ENCODE results near the gene TTC21A. TPM values are rescaled to one million over a fixed set of nuclear protein-coding genes. Genes with fewer than 3 reads are reported as not detected.

TTC21A gene
- total RNA-seq, 1 experiment from 2014 or later, result 7.7 TPM

DNA sequence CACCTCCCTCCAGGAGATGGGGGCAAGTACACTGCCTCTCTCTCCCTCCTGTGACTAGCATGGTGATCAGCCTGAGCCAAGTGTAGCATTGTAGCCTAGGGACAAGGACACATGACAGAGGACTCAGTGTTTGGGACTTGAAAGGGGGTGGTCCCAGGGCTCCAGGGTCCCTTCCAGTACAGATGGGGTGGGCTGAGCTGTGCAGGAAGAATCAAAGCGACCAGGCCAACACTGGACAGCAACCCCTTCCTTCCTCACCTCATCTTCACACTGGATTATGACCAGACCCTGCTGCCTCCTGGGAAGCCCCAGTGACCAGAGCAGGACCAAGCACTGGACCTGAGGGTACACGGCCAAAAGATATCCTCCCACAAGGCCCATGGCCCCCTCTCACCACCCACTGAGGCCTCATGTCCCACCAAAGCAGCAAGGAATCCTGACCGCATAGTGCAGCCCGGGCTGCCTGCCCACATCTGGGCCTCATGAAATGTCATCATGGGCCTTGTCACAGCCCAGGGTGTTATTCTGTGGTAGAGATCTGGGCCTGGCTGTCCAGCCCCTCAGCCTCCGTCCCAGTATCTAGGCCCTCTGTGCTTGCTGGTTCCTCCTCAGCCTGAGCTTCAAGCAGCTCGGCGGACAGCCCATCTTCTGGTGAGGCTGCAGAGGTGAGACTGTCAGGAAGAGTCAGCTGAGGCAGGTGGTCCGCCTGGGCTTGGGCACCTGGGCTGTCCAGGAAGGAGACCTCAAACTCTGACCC is 9.6 kb upstream of the TTC21A start:
- in situ Hi-C loops (cut with HindIII; ENCODE audit: low pct_unique_long_range_greater_than_20kb, low sequenced_read_pairs), result no loop called here
- Histone ChIP-seq H3K4me1 (ENCODE audit: control insufficient read depth, insufficient read depth, low read length) (no peaks in the 10 kb centered on the region), H3K27me3 (ENCODE audit: control insufficient read depth, insufficient read depth, low read length) (no peaks in the 10 kb centered on the region), H3K9me3 (ENCODE audit: control insufficient read depth, insufficient read depth, low read depth, low read length) (no peaks in the 10 kb centered on the region), H3K4me3 (ENCODE audit: low read depth in 2 of 2, low read length in 2 of 2) (no peak overlapping the region), H3K36me3 (ENCODE audit: control insufficient read depth, insufficient read depth, low read length) (peaks cover 2% of the 10 kb centered on the region), H3K27ac (ENCODE audit: low read length) (no peak overlapping the region)
- CTCF ChIA-PET, result no interaction called here
- no TSS peak for BruUV-seq (replicated peaks)
- POLR2A ChIA-PET, result no interaction called here
- TF ChIP-seq, protein P1, sequence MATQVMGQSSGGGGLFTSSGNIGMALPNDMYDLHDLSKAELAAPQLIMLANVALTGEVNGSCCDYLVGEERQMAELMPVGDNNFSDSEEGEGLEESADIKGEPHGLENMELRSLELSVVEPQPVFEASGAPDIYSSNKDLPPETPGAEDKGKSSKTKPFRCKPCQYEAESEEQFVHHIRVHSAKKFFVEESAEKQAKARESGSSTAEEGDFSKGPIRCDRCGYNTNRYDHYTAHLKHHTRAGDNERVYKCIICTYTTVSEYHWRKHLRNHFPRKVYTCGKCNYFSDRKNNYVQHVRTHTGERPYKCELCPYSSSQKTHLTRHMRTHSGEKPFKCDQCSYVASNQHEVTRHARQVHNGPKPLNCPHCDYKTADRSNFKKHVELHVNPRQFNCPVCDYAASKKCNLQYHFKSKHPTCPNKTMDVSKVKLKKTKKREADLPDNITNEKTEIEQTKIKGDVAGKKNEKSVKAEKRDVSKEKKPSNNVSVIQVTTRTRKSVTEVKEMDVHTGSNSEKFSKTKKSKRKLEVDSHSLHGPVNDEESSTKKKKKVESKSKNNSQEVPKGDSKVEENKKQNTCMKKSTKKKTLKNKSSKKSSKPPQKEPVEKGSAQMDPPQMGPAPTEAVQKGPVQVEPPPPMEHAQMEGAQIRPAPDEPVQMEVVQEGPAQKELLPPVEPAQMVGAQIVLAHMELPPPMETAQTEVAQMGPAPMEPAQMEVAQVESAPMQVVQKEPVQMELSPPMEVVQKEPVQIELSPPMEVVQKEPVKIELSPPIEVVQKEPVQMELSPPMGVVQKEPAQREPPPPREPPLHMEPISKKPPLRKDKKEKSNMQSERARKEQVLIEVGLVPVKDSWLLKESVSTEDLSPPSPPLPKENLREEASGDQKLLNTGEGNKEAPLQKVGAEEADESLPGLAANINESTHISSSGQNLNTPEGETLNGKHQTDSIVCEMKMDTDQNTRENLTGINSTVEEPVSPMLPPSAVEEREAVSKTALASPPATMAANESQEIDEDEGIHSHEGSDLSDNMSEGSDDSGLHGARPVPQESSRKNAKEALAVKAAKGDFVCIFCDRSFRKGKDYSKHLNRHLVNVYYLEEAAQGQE (IDR thresholded peaks at IDR 0.05; ENCODE audit: insufficient read depth in 1 of 2, low read depth in 2 of 2, low read length in 1 of 2), result no peak
- TF ChIP-seq SIN3A (IDR thresholded peaks at IDR 0.05; ENCODE audit: borderline replicate concordance, insufficient read depth, low read depth, low read length) (no peak), POLR2AphosphoS5 (IDR thresholded peaks at IDR 0.05; ENCODE audit: low read depth, low read length) (no peak), TCF7L2 (IDR thresholded peaks at IDR 0.05; ENCODE audit: low read depth, low read length) (no peak)
- TF ChIP-seq, protein P2, sequence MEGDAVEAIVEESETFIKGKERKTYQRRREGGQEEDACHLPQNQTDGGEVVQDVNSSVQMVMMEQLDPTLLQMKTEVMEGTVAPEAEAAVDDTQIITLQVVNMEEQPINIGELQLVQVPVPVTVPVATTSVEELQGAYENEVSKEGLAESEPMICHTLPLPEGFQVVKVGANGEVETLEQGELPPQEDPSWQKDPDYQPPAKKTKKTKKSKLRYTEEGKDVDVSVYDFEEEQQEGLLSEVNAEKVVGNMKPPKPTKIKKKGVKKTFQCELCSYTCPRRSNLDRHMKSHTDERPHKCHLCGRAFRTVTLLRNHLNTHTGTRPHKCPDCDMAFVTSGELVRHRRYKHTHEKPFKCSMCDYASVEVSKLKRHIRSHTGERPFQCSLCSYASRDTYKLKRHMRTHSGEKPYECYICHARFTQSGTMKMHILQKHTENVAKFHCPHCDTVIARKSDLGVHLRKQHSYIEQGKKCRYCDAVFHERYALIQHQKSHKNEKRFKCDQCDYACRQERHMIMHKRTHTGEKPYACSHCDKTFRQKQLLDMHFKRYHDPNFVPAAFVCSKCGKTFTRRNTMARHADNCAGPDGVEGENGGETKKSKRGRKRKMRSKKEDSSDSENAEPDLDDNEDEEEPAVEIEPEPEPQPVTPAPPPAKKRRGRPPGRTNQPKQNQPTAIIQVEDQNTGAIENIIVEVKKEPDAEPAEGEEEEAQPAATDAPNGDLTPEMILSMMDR (IDR thresholded peaks at IDR 0.05), result no peak
- ATAC-seq (no peak), DNase-seq (ENCODE audit: low read depth, low spot score) (no peak)
- intact Hi-C loops (cut with micrococcal nuclease; ENCODE audit: unreplicated experiment), result no loop called here

DNA sequence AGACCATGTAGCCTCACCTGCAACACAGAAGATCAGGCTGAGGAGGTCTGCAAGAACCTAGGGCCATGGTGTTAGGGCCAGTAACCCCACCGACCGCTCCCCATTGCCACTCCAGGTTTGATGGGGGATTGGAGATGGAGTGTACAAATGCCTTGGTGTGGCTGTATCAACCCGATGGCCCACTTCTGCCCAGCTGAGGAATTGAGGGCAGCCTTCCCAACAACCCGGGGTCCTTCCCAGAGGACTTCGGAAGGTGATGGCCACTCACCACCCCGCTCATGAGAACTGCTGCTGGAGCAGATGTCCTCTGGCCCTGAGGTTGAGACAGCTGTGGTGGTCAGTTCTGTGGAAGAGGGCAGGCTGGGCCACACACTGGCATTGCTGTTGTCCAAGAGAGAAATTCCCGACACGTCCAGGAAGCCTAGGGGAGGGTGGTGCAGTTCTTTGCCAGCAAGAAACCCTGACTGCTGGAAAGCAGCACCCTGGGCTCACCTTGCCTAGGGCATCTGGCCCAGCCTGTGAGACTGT is 8.9 kb upstream of the TTC21A start:
- intact Hi-C loops (cut with micrococcal nuclease; ENCODE audit: unreplicated experiment) (no loop called here), in situ Hi-C loops (cut with HindIII; ENCODE audit: low pct_unique_long_range_greater_than_20kb, low sequenced_read_pairs) (no loop called here)
- Histone ChIP-seq H3K36me3 (ENCODE audit: control insufficient read depth, insufficient read depth, low read length) (peaks cover 2% of the 10 kb centered on the region), H3K9me3 (ENCODE audit: control insufficient read depth, insufficient read depth, low read depth, low read length) (no peaks in the 10 kb centered on the region), H3K27ac (ENCODE audit: low read length) (no peak overlapping the region), H3K4me3 (ENCODE audit: low read depth in 2 of 2, low read length in 2 of 2) (no peak overlapping the region), H3K27me3 (ENCODE audit: control insufficient read depth, insufficient read depth, low read length) (no peaks in the 10 kb centered on the region), H3K4me1 (ENCODE audit: control insufficient read depth, insufficient read depth, low read length) (no peaks in the 10 kb centered on the region)
- ATAC-seq (no peak), DNase-seq (ENCODE audit: low read depth, low spot score) (no peak)
- ChIA-PET POLR2A (no interaction called here), CTCF (no interaction called here)
- TF ChIP-seq SIN3A (IDR thresholded peaks at IDR 0.05; ENCODE audit: borderline replicate concordance, insufficient read depth, low read depth, low read length) (no peak), TCF7L2 (IDR thresholded peaks at IDR 0.05; ENCODE audit: low read depth, low read length) (no peak), POLR2AphosphoS5 (IDR thresholded peaks at IDR 0.05; ENCODE audit: low read depth, low read length) (no peak)
- TF ChIP-seq, protein P2 (IDR thresholded peaks at IDR 0.05), result no peak
- TF ChIP-seq, protein P1 (IDR thresholded peaks at IDR 0.05; ENCODE audit: insufficient read depth in 1 of 2, low read depth in 2 of 2, low read length in 1 of 2), result no peak
- no TSS peak for BruUV-seq (replicated peaks)

Measured in Panc1 (cell line).